K562 (cell line): ENCODE data around the gene CORT. TPM values are rescaled to one million over a fixed set of nuclear protein-coding genes. Genes with fewer than 3 reads are reported as not detected.

Experiments
- ELF2 ChIP-seq: fragments of 250-450 bp; sonication (Bioruptor Pico); IDR thresholded peaks from 2 replicates; pipeline ENCODE4 v1.5.0; 2021; ENCODE audit warnings: mild to moderate bottlenecking
- FOXM1 ChIP-seq, 2 experiments: fragments of 450-650 bp in 1 of 2; sonication (generic) in 1 of 2; formaldehyde crosslinking in 1 of 2; IDR thresholded peaks; 2 replicates each; pipeline versions ENCODE4 v1.6.1 to v1.9.0; 2017 to 2022; ENCODE audit warnings: low read depth in 2 of 2, mild to moderate bottlenecking in 2 of 2, missing genetic modification reagents in 1 of 2, moderate library complexity in 1 of 2
- GABPA ChIP-seq: fragments of 200-800 bp; sonication (Bioruptor generic); conservative IDR thresholded peaks from 2 replicates; pipeline ENCODE4 v1.6.1; 2016; ENCODE audit warnings: low read depth, missing genetic modification characterization, missing compliant biosample characterization
- KLF1 ChIP-seq: fragments of 450-650 bp; IDR thresholded peaks from 2 replicates; pipeline ENCODE4 v1.6.1; 2016; ENCODE audit warnings: missing genetic modification characterization, missing compliant biosample characterization
- MAFF ChIP-seq: IDR thresholded peaks from 2 replicates; pipeline ENCODE4 v1.6.1; 2012; ENCODE audit warnings: low read length, improper control_type of control experiment
- MTA3 ChIP-seq: fragments of 450-650 bp; formaldehyde crosslinking; IDR thresholded peaks from 2 replicates; pipeline ENCODE4 v1.6.1; 2017; ENCODE audit warnings: mild to moderate bottlenecking, borderline replicate concordance
- NR1H2 ChIP-seq: sonication (generic); formaldehyde crosslinking; IDR thresholded peaks from 2 replicates; pipeline ENCODE4 v1.4.0; 2020; ENCODE audit warnings: mild to moderate bottlenecking, missing genetic modification reagents
- SP2 ChIP-seq: IDR thresholded peaks from 2 replicates; pipeline ENCODE4 v1.6.1; 2011; ENCODE audit warnings: mild to moderate bottlenecking, low read depth, low read length, moderate library complexity; ENCODE audit not compliant: poor library complexity, severe bottlenecking; ENCODE audit errors: extremely low read depth
- SREBF2 ChIP-seq: sonication (generic); formaldehyde crosslinking; IDR thresholded peaks from 2 replicates; pipeline ENCODE4 v1.4.0; 2020; ENCODE audit warnings: mild to moderate bottlenecking, missing genetic modification reagents
- STAT5A ChIP-seq: IDR thresholded peaks from 2 replicates; pipeline ENCODE4 v1.6.1; 2012; ENCODE audit warnings: low read length, inconsistent platforms, borderline replicate concordance
- TAF7 ChIP-seq: fragments of 450-650 bp; IDR thresholded peaks from 2 replicates; pipeline ENCODE4 v1.6.1; 2016; ENCODE audit warnings: missing genetic modification characterization, missing compliant biosample characterization
- polyA plus RNA-seq, 8 experiments: library from polyadenylated mRNA; depleted of rRNA in 4 of 8; stranded (reverse) in 5 of 8; unstranded in 3 of 8; fragments of >200 nt; fragmentation: Nextera tagmentation in 2 of 8; fragmentation: Illumina TruSeq in 1 of 8; extraction: Ambion mirVana in 2 of 8; extraction: Trizol in 1 of 8; gene quantifications; 2 replicates each; pipeline versions ENCODE4 v1.2.1 to v1.2.3, GENCODE V29; 2011 to 2014; ENCODE audit warnings: inconsistent platforms in 1 of 8, missing spikeins in 1 of 8
- total RNA-seq, 7 experiments: library from RNA; depleted of rRNA in 6 of 7; stranded (reverse); fragments of >200 nt in 6 of 7; fragmentation: Illumina TruSeq in 2 of 7; extraction: Trizol in 2 of 7; gene quantifications; 2 replicates each; pipeline versions ENCODE4 v1.2.1 to v1.2.3, GENCODE V29; 2011 to 2021; ENCODE audit warnings: low replicate concordance in 1 of 7
- TF ChIP-seq, protein P1 (sequence below), 2 experiments: fragments of 150-350 bp in 1 of 2; IDR thresholded peaks; 2 replicates each; pipeline ENCODE4 v1.6.1; 2012 to 2016; ENCODE audit warnings: low read depth in 2 of 2, low read length in 2 of 2, mild to moderate bottlenecking in 1 of 2, moderate library complexity in 1 of 2
- TF ChIP-seq, protein P2 (sequence below): IDR thresholded peaks from 2 replicates; pipeline ENCODE4 v1.6.1; 2012; ENCODE audit warnings: low read depth, low read length, improper control_type of control experiment, borderline replicate concordance
- TF ChIP-seq, protein P3 (sequence below): sonication (generic); formaldehyde crosslinking; IDR thresholded peaks from 2 replicates; pipeline ENCODE4 v1.5.0; 2020; ENCODE audit warnings: missing genetic modification reagents
- TF ChIP-seq, protein P4 (sequence below): fragments of 450-650 bp; IDR thresholded peaks from 2 replicates; pipeline ENCODE4 v1.6.1; 2017; ENCODE audit warnings: mild to moderate bottlenecking, moderate library complexity

The CORT gene
- total and polyA plus RNA-seq, 9 of the 15 experiments (the other 6 are each of a cell fraction or from before 2014, with no cell fraction given), result 0.08 to 0.54 (median 0.13) TPM; not detected in 5

DNA sequence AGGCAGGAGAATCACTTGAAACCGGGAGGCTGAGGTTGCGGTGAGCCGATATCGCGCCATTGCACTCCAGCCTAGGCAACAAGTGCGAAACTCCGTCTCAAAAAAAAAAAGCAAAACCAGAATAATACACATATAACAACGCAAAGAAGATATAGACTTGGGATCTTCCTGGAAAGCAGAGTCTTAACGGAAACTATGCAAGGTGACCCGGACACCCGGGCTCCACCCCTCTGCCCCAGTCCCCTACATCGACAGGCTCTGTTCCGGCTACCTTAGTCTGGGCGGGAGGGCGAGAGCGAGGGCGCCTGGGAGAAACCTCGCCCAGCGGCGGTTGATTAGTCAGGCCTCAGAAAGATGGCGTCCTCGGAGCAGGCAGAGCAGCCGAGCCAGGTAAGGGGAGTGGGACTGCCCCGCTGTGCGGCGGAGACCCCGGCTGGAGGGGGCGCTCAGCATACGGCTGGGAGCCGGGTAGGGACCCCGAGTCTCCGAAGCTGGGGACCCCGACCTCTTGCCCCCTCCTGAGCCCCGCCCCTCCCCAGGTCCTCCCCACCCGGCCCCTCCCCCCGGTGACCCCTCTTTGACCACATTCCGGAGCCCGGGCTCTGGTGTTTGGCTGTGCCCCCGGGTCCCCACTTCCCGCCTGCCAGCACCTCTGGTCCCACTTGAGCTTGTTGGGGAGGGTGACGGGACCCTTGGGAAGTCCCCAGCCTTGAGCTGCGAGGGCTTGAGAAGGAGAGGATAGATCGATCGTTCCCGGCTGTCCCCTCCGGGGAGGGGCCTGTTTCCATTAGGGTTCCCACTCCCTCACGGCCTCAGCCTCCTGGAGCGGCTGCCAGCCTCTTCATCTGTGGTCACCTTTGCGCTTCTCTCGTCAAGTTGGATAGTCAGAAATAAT is 25.0 kb downstream of the CORT start, which contains the start of gene PEX14 (continued):
- TF ChIP-seq, protein P1, sequence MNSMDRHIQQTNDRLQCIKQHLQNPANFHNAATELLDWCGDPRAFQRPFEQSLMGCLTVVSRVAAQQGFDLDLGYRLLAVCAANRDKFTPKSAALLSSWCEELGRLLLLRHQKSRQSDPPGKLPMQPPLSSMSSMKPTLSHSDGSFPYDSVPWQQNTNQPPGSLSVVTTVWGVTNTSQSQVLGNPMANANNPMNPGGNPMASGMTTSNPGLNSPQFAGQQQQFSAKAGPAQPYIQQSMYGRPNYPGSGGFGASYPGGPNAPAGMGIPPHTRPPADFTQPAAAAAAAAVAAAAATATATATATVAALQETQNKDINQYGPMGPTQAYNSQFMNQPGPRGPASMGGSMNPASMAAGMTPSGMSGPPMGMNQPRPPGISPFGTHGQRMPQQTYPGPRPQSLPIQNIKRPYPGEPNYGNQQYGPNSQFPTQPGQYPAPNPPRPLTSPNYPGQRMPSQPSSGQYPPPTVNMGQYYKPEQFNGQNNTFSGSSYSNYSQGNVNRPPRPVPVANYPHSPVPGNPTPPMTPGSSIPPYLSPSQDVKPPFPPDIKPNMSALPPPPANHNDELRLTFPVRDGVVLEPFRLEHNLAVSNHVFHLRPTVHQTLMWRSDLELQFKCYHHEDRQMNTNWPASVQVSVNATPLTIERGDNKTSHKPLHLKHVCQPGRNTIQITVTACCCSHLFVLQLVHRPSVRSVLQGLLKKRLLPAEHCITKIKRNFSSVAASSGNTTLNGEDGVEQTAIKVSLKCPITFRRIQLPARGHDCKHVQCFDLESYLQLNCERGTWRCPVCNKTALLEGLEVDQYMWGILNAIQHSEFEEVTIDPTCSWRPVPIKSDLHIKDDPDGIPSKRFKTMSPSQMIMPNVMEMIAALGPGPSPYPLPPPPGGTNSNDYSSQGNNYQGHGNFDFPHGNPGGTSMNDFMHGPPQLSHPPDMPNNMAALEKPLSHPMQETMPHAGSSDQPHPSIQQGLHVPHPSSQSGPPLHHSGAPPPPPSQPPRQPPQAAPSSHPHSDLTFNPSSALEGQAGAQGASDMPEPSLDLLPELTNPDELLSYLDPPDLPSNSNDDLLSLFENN (IDR thresholded peaks at IDR 0.05; ENCODE audit: low read depth in 2 of 2, low read length in 2 of 2), result peak; percentile 67 to 97; a peak in 3 of 4 replicates
- peak; percentile 85 for TF ChIP-seq TAF7 (tag)
- TF ChIP-seq FOXM1 (IDR thresholded peaks at IDR 0.05; ENCODE audit: low read depth), result peak; percentile 62; the same call in 1 of the 2 replicates
- peak; percentile 83; the same call in 1 of the 2 replicates for TF ChIP-seq FOXM1 (CRISPR knock-in tag; IDR thresholded peaks at IDR 0.05; ENCODE audit: low read depth)
- no peak for TF ChIP-seq KLF1 (tag)
- TF ChIP-seq MTA3, result peak; percentile 48; the same call in 1 of the 2 replicates
- TF ChIP-seq, protein P2, sequence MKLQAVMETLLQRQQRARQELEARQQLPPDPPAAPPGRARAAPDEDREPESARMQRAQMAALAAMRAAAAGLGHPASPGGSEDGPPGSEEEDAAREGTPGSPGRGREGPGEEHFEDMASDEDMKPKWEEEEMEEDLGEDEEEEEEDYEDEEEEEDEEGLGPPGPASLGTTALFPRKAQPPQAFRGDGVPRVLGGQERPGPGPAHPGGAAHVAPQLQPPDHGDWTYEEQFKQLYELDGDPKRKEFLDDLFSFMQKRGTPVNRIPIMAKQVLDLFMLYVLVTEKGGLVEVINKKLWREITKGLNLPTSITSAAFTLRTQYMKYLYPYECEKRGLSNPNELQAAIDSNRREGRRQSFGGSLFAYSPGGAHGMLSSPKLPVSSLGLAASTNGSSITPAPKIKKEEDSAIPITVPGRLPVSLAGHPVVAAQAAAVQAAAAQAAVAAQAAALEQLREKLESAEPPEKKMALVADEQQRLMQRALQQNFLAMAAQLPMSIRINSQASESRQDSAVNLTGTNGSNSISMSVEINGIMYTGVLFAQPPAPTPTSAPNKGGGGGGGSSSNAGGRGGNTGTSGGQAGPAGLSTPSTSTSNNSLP, result no peak
- TF ChIP-seq GABPA (tag), result peak; percentile 56; the same call in 1 of the 2 replicates
- TF ChIP-seq, protein P3, sequence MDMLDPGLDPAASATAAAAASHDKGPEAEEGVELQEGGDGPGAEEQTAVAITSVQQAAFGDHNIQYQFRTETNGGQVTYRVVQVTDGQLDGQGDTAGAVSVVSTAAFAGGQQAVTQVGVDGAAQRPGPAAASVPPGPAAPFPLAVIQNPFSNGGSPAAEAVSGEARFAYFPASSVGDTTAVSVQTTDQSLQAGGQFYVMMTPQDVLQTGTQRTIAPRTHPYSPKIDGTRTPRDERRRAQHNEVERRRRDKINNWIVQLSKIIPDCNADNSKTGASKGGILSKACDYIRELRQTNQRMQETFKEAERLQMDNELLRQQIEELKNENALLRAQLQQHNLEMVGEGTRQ, result no peak
- TF ChIP-seq SREBF2, result no peak
- no peak for TF ChIP-seq STAT5A
- TF ChIP-seq MAFF, result no peak
- TF ChIP-seq, protein P4, sequence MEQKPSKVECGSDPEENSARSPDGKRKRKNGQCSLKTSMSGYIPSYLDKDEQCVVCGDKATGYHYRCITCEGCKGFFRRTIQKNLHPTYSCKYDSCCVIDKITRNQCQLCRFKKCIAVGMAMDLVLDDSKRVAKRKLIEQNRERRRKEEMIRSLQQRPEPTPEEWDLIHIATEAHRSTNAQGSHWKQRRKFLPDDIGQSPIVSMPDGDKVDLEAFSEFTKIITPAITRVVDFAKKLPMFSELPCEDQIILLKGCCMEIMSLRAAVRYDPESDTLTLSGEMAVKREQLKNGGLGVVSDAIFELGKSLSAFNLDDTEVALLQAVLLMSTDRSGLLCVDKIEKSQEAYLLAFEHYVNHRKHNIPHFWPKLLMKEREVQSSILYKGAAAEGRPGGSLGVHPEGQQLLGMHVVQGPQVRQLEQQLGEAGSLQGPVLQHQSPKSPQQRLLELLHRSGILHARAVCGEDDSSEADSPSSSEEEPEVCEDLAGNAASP, result no peak
- TF ChIP-seq NR1H2 (CRISPR knock-in tag), result no peak
- no peak for TF ChIP-seq SP2
- no peak for TF ChIP-seq ELF2
